Nephron progenitor cell (in vitro differentiated cells): Measurements from ENCODE around the gene MYO1D.

Source experiments
- DNase-seq: peaks from one replicate; pipeline ENCODE4 v3.0.0; 2021
- H3K27ac Mint-ChIP-seq: 2 replicates; pipeline ENCODE4 v1.8.0; 2021; ENCODE audit warnings: mild to moderate bottlenecking, moderate library complexity, mixed read lengths
- H3K27me3 Mint-ChIP-seq: 2 replicates; pipeline ENCODE4 v1.8.0; 2021; ENCODE audit warnings: mild to moderate bottlenecking, low read depth, mixed read lengths; ENCODE audit not compliant: poor library complexity
- H3K36me3 Mint-ChIP-seq: 2 replicates; pipeline ENCODE4 v1.8.0; 2021; ENCODE audit warnings: low read depth, mixed read lengths
- H3K4me1 Mint-ChIP-seq: 2 replicates; pipeline ENCODE4 v1.8.0; 2021; ENCODE audit warnings: mixed read lengths
- H3K4me3 Mint-ChIP-seq: 2 replicates; pipeline ENCODE4 v1.8.0; 2021; ENCODE audit warnings: mild to moderate bottlenecking, moderate library complexity, mixed read lengths
- H3K9me3 Mint-ChIP-seq: 2 replicates; pipeline ENCODE4 v1.8.0; 2021; ENCODE audit warnings: mild to moderate bottlenecking, moderate library complexity, mixed read lengths
- CTCF ChIP-seq: fragments of 200-600 bp; sonication (generic); IDR thresholded peaks from 2 replicates; pipeline ENCODE4 v1.5.0; 2021; ENCODE audit warnings: antibody characterized with exemption

Gene MYO1D

GRCh38 chr17:32503251-32504165 is 373.4 kb downstream of the MYO1D start:
- no peak for TF ChIP-seq CTCF
- Mint-ChIP-seq H3K36me3 (peaks cover 23% of the 10 kb centered on the region), H3K9me3 (peaks cover 13% of the 10 kb centered on the region), H3K4me3 (no peak overlapping the region), H3K27me3 (peaks cover 8% of the 10 kb centered on the region), H3K4me1 (peaks cover 40% of the 10 kb centered on the region), H3K27ac (no peak overlapping the region)
- no peak for DNase-seq

DNA sequence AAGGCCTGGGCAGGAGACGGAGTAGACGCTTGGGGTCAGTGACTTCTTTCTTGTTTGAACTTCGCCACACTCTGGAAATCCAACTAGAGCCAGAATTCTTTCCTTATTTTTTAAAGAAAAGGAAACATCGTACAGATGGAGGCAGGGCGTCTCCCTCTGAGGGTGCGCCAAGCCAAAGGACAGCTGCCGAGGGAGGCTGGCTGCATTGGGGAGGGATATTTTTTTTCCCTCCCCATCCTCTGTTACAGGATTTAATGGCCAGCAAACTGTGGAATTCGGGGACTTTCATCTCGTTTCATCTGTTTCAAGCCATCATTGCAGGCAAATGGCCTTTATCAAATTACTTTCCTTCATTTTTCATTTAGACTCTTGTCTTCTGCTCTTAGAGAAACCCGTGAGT is 374.2 kb downstream of the MYO1D start:
- peaks cover 13% of the 10 kb centered on the region for H3K9me3 Mint-ChIP-seq
- TF ChIP-seq CTCF, result no peak
- no peak overlapping the region for H3K4me3 Mint-ChIP-seq
- peaks cover 48% of the 10 kb centered on the region for H3K4me1 Mint-ChIP-seq
- peaks cover 7% of the 10 kb centered on the region for H3K27me3 Mint-ChIP-seq
- DNase-seq, result no peak
- H3K27ac Mint-ChIP-seq, result no peak overlapping the region
- peaks cover 23% of the 10 kb centered on the region for H3K36me3 Mint-ChIP-seq

GRCh38 chr17:32502013-32502412 is 374.9 kb downstream of the MYO1D start:
- H3K27me3 Mint-ChIP-seq, result peaks cover 7% of the 10 kb centered on the region
- peaks cover 23% of the 10 kb centered on the region for H3K36me3 Mint-ChIP-seq
- no peak for TF ChIP-seq CTCF
- H3K9me3 Mint-ChIP-seq, result peaks cover 13% of the 10 kb centered on the region
- no peak overlapping the region for H3K4me3 Mint-ChIP-seq
- no peak for DNase-seq
- peaks cover 51% of the 10 kb centered on the region for H3K4me1 Mint-ChIP-seq
- no peak overlapping the region for H3K27ac Mint-ChIP-seq

- Mint-ChIP-seq H3K4me3 (no peak overlapping the region), H3K4me1 (peaks cover 43% of the 10 kb centered on the region), H3K36me3 (peaks cover 7% of the 10 kb centered on the region), H3K27ac (no peak overlapping the region), H3K9me3 (no peaks in the 10 kb centered on the region), H3K27me3 (peaks cover 4% of the 10 kb centered on the region)
- DNase-seq, result peak; percentile 53
- TF ChIP-seq CTCF, result no peak
Observed at GRCh38 chr17:32498391-32498790, 378.5 kb downstream of the MYO1D start.

DNA sequence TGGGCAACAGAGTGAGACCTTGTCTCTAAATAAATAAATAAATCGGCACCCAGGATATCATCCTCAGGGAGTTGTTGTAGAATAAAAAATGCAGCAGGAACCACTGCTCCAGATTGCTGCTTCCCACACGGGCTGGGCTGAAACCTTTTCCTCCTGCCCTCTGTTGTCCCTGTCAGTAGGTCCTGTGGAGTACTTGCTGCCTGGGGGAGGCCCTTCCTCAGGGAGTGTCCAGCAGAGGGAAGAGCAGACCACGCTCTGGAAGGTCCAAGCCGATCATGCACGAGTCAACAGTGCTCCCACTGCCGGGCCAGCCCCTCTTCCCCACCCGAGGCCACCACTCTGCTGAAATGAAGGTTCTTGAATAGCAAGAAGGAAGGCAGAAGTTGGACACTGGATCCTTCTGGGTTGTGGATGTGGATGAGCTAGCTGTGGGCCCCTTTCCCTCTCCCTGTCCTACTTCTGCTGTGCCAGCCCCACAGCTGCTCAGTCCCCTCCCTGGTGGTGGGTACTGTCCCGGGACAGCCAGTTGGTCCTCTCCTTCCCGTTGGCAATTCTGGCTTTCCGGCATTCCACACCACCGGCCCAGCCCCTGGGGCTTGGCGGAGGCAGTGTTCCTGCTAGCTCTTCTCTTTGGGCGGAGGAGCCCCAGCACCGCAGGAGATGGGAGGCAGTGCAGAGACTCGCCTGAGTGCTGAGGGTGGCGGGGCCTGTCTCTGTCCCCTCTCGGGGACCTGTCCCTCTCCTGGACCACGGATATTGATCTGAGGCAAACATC is 379.3 kb downstream of the MYO1D start:
- peaks cover 41% of the 10 kb centered on the region for H3K4me1 Mint-ChIP-seq
- H3K4me3 Mint-ChIP-seq, result no peak overlapping the region
- H3K36me3 Mint-ChIP-seq, result peaks cover 7% of the 10 kb centered on the region
- H3K27ac Mint-ChIP-seq, result peak overlapping the region; percentile 80
- peaks cover 4% of the 10 kb centered on the region for H3K27me3 Mint-ChIP-seq
- DNase-seq, result no peak
- H3K9me3 Mint-ChIP-seq, result no peaks in the 10 kb centered on the region
- TF ChIP-seq CTCF, result no peak
